ENCODE results near the gene FRK. TPM values are rescaled to one million over a fixed set of nuclear protein-coding genes. Genes with fewer than 3 reads are reported as not detected.
"Not testable (repeated sequence)": the region's sequence is repeated elsewhere in the genome, so short reads cannot be mapped to it uniquely, and the experiment has no call there.

FRK gene, protein sequence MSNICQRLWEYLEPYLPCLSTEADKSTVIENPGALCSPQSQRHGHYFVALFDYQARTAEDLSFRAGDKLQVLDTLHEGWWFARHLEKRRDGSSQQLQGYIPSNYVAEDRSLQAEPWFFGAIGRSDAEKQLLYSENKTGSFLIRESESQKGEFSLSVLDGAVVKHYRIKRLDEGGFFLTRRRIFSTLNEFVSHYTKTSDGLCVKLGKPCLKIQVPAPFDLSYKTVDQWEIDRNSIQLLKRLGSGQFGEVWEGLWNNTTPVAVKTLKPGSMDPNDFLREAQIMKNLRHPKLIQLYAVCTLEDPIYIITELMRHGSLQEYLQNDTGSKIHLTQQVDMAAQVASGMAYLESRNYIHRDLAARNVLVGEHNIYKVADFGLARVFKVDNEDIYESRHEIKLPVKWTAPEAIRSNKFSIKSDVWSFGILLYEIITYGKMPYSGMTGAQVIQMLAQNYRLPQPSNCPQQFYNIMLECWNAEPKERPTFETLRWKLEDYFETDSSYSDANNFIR
- polyA plus RNA-seq: 0.04 TPM

DNA sequence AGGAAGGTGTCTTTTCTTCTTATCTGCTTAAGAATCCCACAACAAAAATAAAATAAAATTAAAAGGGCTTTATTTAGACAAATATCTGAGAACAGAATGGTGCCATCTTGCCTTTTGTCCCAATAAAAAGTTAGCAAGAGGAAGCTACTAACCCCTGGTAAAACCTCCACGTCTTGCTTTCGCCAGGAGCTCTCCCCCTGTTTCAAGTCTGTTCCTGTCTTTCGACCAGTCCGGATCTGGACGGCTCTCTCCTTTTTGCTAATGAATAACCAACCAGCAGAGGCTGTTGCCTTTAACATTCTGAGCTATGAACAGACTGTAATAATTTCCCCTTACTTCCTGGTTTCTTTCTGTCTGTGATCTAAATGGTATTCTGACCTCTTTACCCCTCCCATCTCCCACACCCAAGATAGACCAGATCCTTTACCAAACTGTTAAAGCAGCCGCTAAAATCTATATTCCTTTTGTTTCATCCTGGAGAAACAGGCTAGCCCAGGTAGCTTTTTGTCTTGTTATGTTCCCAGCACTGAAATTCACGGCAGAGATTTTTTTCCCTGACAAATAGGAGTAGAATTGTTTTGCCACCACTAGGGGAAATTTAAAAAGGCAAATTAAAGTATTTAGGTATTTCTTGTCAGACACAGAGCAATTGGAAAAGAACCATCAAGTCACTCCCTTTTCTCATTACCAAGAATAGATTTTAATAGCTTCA, at the start of gene FRK:
Gene FRK, minus strand, starts transcription at position 320 of the 712 bp plus-strand sequence. CDS start 580 bp downstream, outside the sequence.
- H3K27me3 Mint-ChIP-seq: peaks cover 3% of the 10 kb centered on the region
- peak within 1 kb of the TSS; percentile 15 to 85 (median 78) for H3K4me3 Mint-ChIP-seq
- H3K9me3 Mint-ChIP-seq: no peaks in the 10 kb centered on the region
- H3K4me1 Mint-ChIP-seq: peaks cover 4 to 8% (median 6%) of the 10 kb centered on the region in 3 donors
- no peaks in the 10 kb centered on the region for H3K36me3 Mint-ChIP-seq
- H3K27ac Mint-ChIP-seq: peak within 1 kb of the TSS in 1 of 3 donors; percentile 52

DNA sequence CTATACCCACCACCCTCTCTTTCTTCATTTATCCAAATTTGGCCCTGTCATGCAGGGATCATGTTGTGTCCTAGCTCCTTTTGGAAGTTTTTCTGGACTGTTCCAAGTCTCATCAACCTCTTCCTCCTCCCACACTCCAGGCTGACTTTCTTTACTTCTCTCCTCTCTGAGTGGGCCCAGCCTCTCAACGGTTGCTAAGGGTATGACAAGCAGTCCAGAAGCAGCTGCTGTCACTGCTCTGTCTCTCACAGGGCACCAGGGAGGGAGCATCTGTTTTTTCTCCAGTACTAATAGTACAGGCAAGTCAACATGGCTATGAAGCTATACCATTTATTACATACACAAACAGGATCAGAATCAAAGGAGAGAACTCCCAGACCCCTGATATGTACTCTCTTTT, 48.1 kb upstream of the FRK start:
- Mint-ChIP-seq H3K36me3 (peaks cover 22% of the 10 kb centered on the region), H3K27ac (peak overlapping the region in 1 of 3 donors; percentile 71), H3K27me3 (no peaks in the 10 kb centered on the region), H3K4me1 (peaks cover 19 to 24% (median 23%) of the 10 kb centered on the region in 3 donors), H3K4me3 (no peak overlapping the region), H3K9me3 (no peaks in the 10 kb centered on the region)

DNA sequence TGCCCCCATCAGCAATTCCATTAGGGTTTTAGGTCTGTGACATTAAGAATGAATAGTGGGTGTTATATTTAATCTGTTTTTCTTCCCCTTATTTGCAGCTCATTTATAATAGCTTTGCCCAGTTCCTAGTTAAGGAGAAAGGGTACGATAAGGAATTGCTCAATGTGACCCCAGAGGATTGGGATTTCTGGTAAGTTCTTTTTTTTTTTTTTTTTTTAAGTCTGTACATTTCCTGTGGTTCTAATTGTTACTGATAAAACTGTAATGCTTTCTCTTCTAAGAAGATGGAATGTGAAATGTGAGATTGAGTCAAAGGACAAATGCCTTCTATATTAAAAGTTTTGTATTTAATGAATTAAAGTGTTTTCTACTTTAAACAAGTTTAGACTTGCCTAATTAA, 45.5 kb upstream of the FRK start:
- peak overlapping the region in 1 of 4 donors; percentile 18 for H3K4me3 Mint-ChIP-seq
- H3K27me3 Mint-ChIP-seq: no peaks in the 10 kb centered on the region
- peaks cover 35 to 48% (median 46%) of the 10 kb centered on the region in 3 donors for H3K4me1 Mint-ChIP-seq
- no peak overlapping the region for H3K27ac Mint-ChIP-seq
- H3K9me3 Mint-ChIP-seq: no peaks in the 10 kb centered on the region
- peaks cover 12% of the 10 kb centered on the region for H3K36me3 Mint-ChIP-seq

DNA sequence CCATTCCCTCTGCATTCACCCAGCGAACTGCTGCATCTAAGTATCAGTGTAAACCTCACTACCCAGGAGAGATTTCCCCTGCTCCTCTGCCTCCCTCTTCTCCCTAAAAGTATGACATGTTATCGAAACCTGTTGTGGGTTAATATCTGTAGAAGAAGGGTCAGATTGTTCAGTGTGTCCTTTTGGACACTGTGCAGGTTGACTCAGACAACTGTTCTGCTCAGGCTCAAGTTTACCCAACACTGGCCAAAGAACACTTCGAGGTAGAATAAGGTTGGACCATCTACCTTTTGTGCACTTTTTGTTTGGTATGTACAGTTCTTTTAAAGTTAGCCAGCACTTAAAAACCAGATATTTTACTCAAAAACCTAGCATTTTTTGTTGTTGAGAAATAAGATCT, 44.6 kb upstream of the FRK start:
- H3K27me3 Mint-ChIP-seq: no peaks in the 10 kb centered on the region
- no peaks in the 10 kb centered on the region for H3K9me3 Mint-ChIP-seq
- no peak overlapping the region for H3K4me3 Mint-ChIP-seq
- H3K36me3 Mint-ChIP-seq: peaks cover 11% of the 10 kb centered on the region
- H3K4me1 Mint-ChIP-seq: peaks cover 37 to 49% (median 48%) of the 10 kb centered on the region in 3 donors
- no peak overlapping the region for H3K27ac Mint-ChIP-seq

DNA sequence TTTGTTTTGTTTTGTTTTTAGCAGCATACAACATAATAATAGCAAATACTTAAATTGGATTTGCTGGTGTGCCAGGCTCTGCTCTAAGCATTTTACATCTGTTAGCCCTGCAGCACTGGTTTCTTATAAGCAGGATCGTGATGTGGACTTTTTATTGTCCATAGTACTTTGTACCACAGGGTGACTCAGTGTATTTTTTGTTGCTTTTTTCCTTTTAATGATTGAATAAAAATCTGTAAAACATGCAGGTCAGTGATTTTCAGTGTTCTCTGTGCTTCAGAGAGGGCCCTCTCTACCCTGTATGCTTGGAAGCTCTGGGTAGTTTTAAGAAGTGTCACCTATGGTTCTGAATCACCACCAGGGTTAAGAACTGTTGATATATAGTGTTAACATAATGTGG, 43.9 kb upstream of the FRK start:
- Mint-ChIP-seq H3K36me3 (peaks cover 9% of the 10 kb centered on the region), H3K27me3 (no peaks in the 10 kb centered on the region), H3K27ac (no peak overlapping the region), H3K9me3 (no peaks in the 10 kb centered on the region), H3K4me3 (peak overlapping the region in 1 of 4 donors; percentile 8), H3K4me1 (peaks cover 42 to 54% (median 53%) of the 10 kb centered on the region in 3 donors)

DNA sequence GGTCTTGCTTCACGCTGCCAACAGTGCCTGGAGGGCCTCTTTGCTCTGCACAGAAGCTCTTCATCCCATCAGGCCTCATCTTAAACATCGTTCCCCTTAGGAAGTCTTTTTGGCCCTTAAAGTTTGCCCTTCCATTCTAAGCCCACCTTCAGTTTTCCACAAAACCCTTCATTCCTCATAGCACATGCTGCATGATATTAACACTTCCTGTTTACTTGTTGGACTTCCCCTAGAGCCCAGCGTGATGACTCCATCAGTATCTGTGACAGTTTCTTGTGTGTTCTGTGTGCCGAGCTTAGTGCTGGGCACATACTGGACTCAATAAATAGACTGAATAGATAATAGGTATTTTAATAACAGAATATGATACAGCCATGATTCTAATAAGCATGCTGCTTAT, 42.2 kb upstream of the FRK start:
- Mint-ChIP-seq H3K27me3 (no peaks in the 10 kb centered on the region), H3K9me3 (no peaks in the 10 kb centered on the region), H3K4me1 (peaks cover 40 to 56% (median 54%) of the 10 kb centered on the region in 3 donors), H3K36me3 (peaks cover 5% of the 10 kb centered on the region), H3K27ac (peak overlapping the region in 1 of 3 donors; percentile 63), H3K4me3 (peak overlapping the region; percentile 25 to 98 (median 69))

DNA sequence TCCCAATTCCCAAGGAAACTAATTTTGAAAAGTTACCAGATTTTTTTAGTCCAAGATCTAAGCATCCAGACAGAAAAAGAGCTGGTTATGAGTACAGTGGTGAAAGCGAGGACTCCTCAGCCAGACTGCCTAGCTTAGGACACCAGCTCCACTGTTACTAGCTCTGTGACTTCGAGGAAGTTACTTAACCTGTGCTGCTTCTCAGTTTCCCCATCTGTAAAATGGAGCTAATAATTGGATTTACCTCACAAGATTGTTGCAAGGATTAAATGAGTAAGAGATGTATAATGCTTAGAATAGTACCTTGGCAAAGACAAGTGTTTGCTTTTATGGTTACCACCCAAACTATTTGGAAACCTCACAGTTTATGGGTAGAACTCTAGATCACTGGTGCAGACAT, 41.1 kb upstream of the FRK start:
- H3K36me3 Mint-ChIP-seq: peaks cover 4% of the 10 kb centered on the region
- H3K27ac Mint-ChIP-seq: peak overlapping the region; percentile 17 to 94 (median 45)
- no peaks in the 10 kb centered on the region for H3K27me3 Mint-ChIP-seq
- H3K9me3 Mint-ChIP-seq: no peaks in the 10 kb centered on the region
- peaks cover 40 to 56% (median 54%) of the 10 kb centered on the region in 3 donors for H3K4me1 Mint-ChIP-seq
- H3K4me3 Mint-ChIP-seq: peak overlapping the region; percentile 90 to 98 (median 94)

DNA sequence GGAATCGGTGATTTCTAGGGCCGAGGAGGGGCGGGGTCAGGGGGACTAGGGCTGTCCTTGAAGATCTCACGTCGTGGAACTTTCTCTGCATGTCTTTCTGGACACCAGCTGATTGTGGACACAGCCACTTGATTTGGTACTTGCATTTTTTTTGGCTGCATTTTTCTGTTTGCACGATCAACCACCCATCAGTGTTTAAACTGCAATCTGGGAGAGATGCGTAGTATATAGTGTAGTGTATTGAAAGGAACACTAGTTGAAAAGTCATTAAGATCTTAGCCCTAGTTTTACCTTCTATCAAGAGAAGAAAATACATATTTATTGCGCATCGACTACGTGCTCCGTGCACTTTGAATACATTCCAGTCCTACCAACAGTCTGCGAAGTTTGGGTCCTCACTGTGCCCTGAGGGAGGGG, 40.6 kb upstream of the FRK start:
- no peaks in the 10 kb centered on the region for H3K27me3 Mint-ChIP-seq
- peaks cover 0 to 1% (median under 1%) of the 10 kb centered on the region in 3 donors for H3K9me3 Mint-ChIP-seq
- H3K4me3 Mint-ChIP-seq: peak overlapping the region; percentile 90 to 98 (median 94)
- H3K36me3 Mint-ChIP-seq: peaks cover 4% of the 10 kb centered on the region
- peak overlapping the region; percentile 45 to 94 (median 71) for H3K27ac Mint-ChIP-seq
- peaks cover 40 to 56% (median 54%) of the 10 kb centered on the region in 3 donors for H3K4me1 Mint-ChIP-seq

DNA sequence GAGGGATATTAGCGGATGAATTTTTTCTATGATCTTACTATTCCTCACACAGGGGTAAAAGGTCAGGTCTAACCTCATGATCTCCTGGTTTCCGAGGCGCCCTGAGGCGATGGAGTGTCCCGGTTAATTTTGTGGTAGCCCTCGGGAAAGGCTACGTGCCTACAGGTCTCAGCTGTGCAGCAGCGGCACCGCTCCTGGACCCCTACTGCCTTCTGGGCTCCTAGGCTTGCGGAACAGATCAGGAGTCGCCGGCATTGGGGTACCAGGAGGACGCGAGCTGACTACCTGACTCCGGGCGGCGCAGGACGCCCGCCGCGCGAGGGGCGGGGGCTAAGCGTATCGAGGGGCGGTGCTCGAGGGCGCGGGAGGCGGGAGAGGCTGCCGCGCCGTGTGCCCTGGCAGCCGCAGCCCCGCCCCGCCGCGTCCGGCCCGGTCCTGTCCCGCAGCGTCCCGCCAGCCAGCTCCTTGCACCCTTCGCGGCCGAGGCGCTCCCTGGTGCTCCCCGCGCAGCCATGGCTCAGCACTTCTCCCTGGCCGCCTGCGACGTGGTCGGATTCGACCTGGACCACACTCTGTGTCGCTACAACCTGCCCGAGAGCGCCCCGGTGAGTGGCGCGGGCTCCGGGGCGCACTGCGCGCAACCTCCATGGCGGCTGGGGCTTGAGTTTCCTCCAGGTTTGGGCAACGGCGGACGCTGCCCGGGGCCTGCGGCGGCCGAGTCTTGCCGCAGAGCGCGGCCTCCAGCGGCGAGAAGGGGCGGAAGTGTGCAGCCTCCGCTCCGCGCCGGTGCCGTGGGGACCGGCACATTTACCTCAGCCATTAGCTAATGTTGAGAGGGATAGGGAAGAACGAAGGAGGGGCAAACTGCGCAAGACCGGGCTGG, 40.0 kb upstream of the FRK start, which contains the start of gene NT5DC1:
Gene NT5DC1, plus strand, starts transcription at position 435 of the 883 bp plus-strand sequence. Its CDS starts 78 bp downstream, at position 513.
- H3K9me3 Mint-ChIP-seq: peaks cover 0 to 7% (median 3%) of the 10 kb centered on the region in 3 donors
- H3K36me3 Mint-ChIP-seq: peaks cover 4% of the 10 kb centered on the region
- H3K27me3 Mint-ChIP-seq: no peaks in the 10 kb centered on the region
- H3K4me1 Mint-ChIP-seq: peaks cover 36 to 51% (median 49%) of the 10 kb centered on the region in 3 donors
- peak within 1 kb of the TSS; percentile 45 to 94 (median 71) for H3K27ac Mint-ChIP-seq
- H3K4me3 Mint-ChIP-seq: peak within 1 kb of the TSS; percentile 90 to 98 (median 94)

DNA sequence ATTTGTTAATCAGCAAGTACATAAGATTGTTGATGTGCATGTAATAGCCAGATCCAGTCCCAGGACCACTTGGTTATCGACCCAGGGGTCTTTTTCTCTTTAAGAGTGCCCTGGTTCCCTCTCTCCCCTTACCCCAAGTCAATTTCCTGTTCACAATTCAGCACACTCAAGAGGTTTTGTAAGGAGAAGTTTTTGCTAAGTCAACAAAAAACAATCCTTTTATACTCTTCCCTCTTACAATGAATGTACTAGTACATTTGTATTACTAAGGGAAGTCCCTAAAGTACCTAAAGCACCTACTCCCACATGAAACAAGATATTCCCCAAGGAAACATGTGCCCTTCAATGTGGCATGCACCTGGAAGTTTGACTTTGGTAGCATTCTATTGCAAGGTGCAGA, 38.3 kb upstream of the FRK start:
- no peak overlapping the region for H3K27ac Mint-ChIP-seq
- H3K36me3 Mint-ChIP-seq: peaks cover 2% of the 10 kb centered on the region

DNA sequence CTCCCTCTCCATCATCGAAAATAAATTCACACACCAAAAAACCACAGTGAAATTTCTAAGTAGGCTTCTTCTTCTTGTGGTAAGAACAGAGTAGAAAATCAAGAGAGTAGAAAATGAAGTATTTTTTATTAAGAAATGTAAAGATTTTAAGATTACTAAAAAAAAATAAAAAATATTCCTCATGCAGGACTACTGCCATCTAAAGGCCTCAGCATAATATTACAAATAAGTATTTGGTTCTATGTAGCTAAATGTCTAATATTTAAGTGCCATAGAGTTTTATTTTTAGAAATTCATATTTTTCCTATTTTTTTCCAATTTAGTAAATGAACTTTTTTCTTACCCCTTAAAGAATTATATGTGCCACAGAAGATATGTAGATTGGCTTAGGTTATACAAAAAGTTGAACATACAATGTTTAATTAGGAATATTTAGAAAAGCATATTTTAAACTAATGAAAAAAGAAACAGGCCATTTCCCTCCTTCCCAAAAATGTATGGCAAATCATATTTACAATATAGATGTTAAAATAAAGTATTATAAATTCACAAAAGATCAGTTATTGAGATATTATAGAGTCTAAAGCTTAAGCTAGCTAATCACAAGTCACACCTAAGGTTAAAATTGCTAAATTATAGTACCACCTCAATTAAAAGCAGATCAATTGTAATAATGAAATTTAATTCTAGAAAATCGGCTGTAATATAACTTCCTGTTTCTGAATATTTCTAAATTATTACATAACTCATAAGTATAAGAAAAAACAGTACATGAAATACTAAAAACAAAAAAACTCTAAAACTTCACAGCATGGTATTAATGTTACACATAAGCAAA, 36.5 kb upstream of the FRK start:
- H3K9me3 Mint-ChIP-seq: peaks cover 0 to 10% (median 3%) of the 10 kb centered on the region in 3 donors
- H3K36me3 Mint-ChIP-seq: peaks cover 2% of the 10 kb centered on the region
- H3K27me3 Mint-ChIP-seq: no peaks in the 10 kb centered on the region
- H3K4me1 Mint-ChIP-seq: peaks cover 19 to 23% (median 21%) of the 10 kb centered on the region in 3 donors
- H3K4me3 Mint-ChIP-seq: peak overlapping the region in 1 of 4 donors; percentile 25
- H3K27ac Mint-ChIP-seq: no peak overlapping the region

More for the DNA sequence above, 38.3 kb upstream of the FRK start:
- Mint-ChIP-seq H3K27me3 (no peaks in the 10 kb centered on the region), H3K4me3 (peak overlapping the region in 1 of 4 donors; percentile 90), H3K4me1 (peaks cover 30 to 39% (median 39%) of the 10 kb centered on the region in 3 donors), H3K9me3 (peaks cover 0 to 10% (median 3%) of the 10 kb centered on the region in 3 donors)

DNA sequence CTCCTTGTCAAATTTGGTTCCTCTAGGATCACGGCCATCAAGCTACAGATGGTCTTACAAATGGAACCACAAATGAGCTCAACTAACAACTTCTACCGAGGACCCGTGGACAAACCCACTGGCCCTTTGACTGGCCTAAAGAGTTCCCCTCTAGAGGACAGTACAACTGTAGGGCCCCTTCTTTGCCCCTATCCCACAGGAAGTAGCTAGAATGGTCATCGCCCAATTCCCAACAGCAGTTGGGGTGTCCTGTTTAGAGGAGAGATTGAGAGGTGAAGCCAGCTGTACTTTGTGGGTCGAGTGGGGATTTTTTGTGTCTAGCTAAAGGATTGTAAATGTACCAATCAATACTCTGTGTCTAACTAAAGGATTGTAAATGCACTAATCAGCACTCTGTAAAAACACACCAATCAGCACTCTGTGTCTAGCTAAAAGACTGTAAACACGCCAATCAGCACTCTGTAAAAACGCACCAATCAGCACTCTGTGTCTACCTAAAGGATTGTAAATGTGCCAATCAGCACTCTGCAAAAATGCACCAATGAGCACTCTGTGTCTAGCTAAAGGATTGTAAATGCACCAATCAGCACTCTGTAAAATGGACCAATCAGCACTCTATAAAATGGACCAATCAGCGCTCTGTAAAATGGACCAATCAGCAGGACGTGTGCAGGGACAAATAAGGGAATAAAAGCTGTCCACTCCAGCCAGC, 35.5 kb upstream of the FRK start:
- Mint-ChIP-seq H3K9me3 (peaks cover 0 to 10% (median 3%) of the 10 kb centered on the region in 3 donors), H3K4me1 (peaks cover 9 to 14% (median 11%) of the 10 kb centered on the region in 3 donors)
- H3K36me3 Mint-ChIP-seq, H3K27me3 Mint-ChIP-seq, H3K27ac Mint-ChIP-seq, H3K4me3 Mint-ChIP-seq: not testable (repeated sequence)

DNA sequence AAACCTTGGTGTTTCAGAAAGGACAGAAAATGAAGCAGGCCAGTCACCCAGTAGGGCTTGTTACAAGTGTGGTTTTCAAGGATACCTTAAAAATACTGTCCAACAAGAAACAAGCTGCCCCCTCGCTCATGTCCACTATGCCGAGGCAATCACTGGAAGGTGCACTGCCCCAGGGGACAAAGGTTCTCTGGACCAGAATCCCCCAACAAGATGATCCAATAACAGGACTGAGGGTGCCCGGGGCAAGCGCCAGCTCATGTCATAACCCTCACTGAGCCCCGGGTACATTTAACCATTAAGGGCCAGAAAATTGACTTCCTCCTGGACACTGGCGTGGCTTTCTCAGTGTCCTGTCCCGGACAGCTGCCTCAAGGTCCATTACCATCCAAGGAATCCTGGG, 33.4 kb upstream of the FRK start:
- no peaks in the 10 kb centered on the region for H3K27me3 Mint-ChIP-seq

More for the DNA sequence above, 33.4 kb upstream of the FRK start:
- Mint-ChIP-seq H3K4me1 (peaks cover 0 to 6% (median 5%) of the 10 kb centered on the region in 3 donors), H3K36me3 (peaks cover 2% of the 10 kb centered on the region), H3K4me3 (no peak overlapping the region), H3K9me3 (peaks cover 0 to 10% (median 3%) of the 10 kb centered on the region in 3 donors), H3K27ac (no peak overlapping the region)

Data from IgD-negative memory B cell (primary cell).